Measurements from ENCODE around the gene LEP. TPM values are rescaled to one million over a fixed set of nuclear protein-coding genes. Genes with fewer than 3 reads are reported as not detected.

Gene LEP
- total and polyA plus RNA-seq, 4 donors, result 0.02 TPM; not detected in 3

GRCh38 chr7:128214463-128214862 lies 26.6 kb upstream of the LEP start:
- H3K4me3 ChIP-seq (ENCODE audit: low read depth in 1 of 3, low read length in 3 of 3), result no peak overlapping the region
- H3K27ac ChIP-seq (ENCODE audit: low read depth in 1 of 2, low read length in 2 of 2), result no peak overlapping the region
- TF ChIP-seq RXRA (IDR thresholded peaks at IDR 0.05), result no peak
- no peak for TF ChIP-seq ZBTB33 (IDR thresholded peaks at IDR 0.05)
- no peaks in the 10 kb centered on the region for H3K9me3 ChIP-seq (ENCODE audit: control insufficient read depth in 4 of 4, low read length in 3 of 4)
- 98% methylated on average over 1 of the region's 1 CpG for WGBS
- H3K9ac ChIP-seq (ENCODE audit: low read depth in 1 of 2, low read length in 2 of 2), result no peak overlapping the region
- H3K27me3 ChIP-seq (ENCODE audit: control insufficient read depth in 4 of 4, insufficient read depth in 4 of 4, low read length in 3 of 4), result no peaks in the 10 kb centered on the region
- DNase-seq (ENCODE audit: low spot score), result no peak
- H3K4me1 ChIP-seq (ENCODE audit: control insufficient read depth in 4 of 4, insufficient read depth in 4 of 4, low read length in 3 of 4), result no peaks in the 10 kb centered on the region
- no peaks in the 10 kb centered on the region for H3K36me3 ChIP-seq (ENCODE audit: control insufficient read depth in 4 of 4, insufficient read depth in 3 of 4, low read depth in 1 of 4, low read length in 3 of 4)

- H3K4me1 ChIP-seq (ENCODE audit: control insufficient read depth in 4 of 4, insufficient read depth in 4 of 4, low read length in 3 of 4), result no peaks in the 10 kb centered on the region
- H3K4me3 ChIP-seq (ENCODE audit: low read depth in 1 of 3, low read length in 3 of 3), result no peak overlapping the region
- H3K9me3 ChIP-seq (ENCODE audit: control insufficient read depth in 4 of 4, low read length in 3 of 4), result no peaks in the 10 kb centered on the region
- no peak for DNase-seq (ENCODE audit: low spot score)
- H3K27me3 ChIP-seq (ENCODE audit: control insufficient read depth in 4 of 4, insufficient read depth in 4 of 4, low read length in 3 of 4), result no peaks in the 10 kb centered on the region
- H3K9ac ChIP-seq (ENCODE audit: low read depth in 1 of 2, low read length in 2 of 2), result no peak overlapping the region
- no peaks in the 10 kb centered on the region for H3K36me3 ChIP-seq (ENCODE audit: control insufficient read depth in 4 of 4, insufficient read depth in 3 of 4, low read depth in 1 of 4, low read length in 3 of 4)
- WGBS, result 79% methylated on average over 3 of the region's 3 CpGs
- H3K27ac ChIP-seq (ENCODE audit: low read depth in 1 of 2, low read length in 2 of 2), result no peak overlapping the region
- TF ChIP-seq MAX (IDR thresholded peaks at IDR 0.05) (no peak), JUND (IDR thresholded peaks at IDR 0.05) (no peak), EGR1 (IDR thresholded peaks at IDR 0.05; ENCODE audit: low read depth in 2 of 2) (no peak), RAD21 (IDR thresholded peaks at IDR 0.05) (no peak), CTCF (IDR thresholded peaks at IDR 0.05; ENCODE audit: low read depth, low read length, missing input control) (no peak), HNF4G (IDR thresholded peaks at IDR 0.05) (no peak), GABPA (IDR thresholded peaks at IDR 0.05 in 1 of 2, conservative IDR thresholded peaks at IDR 0.05 in 1 of 2) (no peak), NR2F2 (IDR thresholded peaks at IDR 0.05) (no peak), SP1 (IDR thresholded peaks at IDR 0.05) (no peak)
Measured at GRCh38 chr7:128215281-128215680, 25.8 kb upstream of the LEP start.

GRCh38 chr7:128215739-128216138 lies 25.3 kb upstream of the LEP start:
- DNase-seq (ENCODE audit: low spot score), result no peak
- Histone ChIP-seq H3K4me3 (ENCODE audit: low read depth in 1 of 3, low read length in 3 of 3) (no peak overlapping the region), H3K36me3 (ENCODE audit: control insufficient read depth in 4 of 4, insufficient read depth in 3 of 4, low read depth in 1 of 4, low read length in 3 of 4) (no peaks in the 10 kb centered on the region), H3K27me3 (ENCODE audit: control insufficient read depth in 4 of 4, insufficient read depth in 4 of 4, low read length in 3 of 4) (peaks cover 0 to 2% (median 0%) of the 10 kb centered on the region in 4 donors), H3K9ac (ENCODE audit: low read depth in 1 of 2, low read length in 2 of 2) (no peak overlapping the region), H3K27ac (ENCODE audit: low read depth in 1 of 2, low read length in 2 of 2) (no peak overlapping the region), H3K9me3 (ENCODE audit: control insufficient read depth in 4 of 4, low read length in 3 of 4) (no peaks in the 10 kb centered on the region), H3K4me1 (ENCODE audit: control insufficient read depth in 4 of 4, insufficient read depth in 4 of 4, low read length in 3 of 4) (no peaks in the 10 kb centered on the region)
- 71% methylated on average over 1 of the region's 1 CpG for WGBS
- TF ChIP-seq MAX (IDR thresholded peaks at IDR 0.05), result no peak
- TF ChIP-seq RAD21 (IDR thresholded peaks at IDR 0.05), result no peak
- no peak for TF ChIP-seq GABPA (IDR thresholded peaks at IDR 0.05 in 1 of 2, conservative IDR thresholded peaks at IDR 0.05 in 1 of 2)
- TF ChIP-seq CTCF (IDR thresholded peaks at IDR 0.05; ENCODE audit: low read depth, low read length, missing input control), result no peak
- no peak for TF ChIP-seq FOXA2 (IDR thresholded peaks at IDR 0.05)
- TF ChIP-seq ATF3 (IDR thresholded peaks at IDR 0.05), result no peak
- no peak for TF ChIP-seq TAF1 (conservative IDR thresholded peaks at IDR 0.05)
- no peak for TF ChIP-seq RXRA (IDR thresholded peaks at IDR 0.05)
- TF ChIP-seq SP1 (IDR thresholded peaks at IDR 0.05), result no peak
- no peak for TF ChIP-seq HNF4A (conservative IDR thresholded peaks at IDR 0.05)
- TF ChIP-seq HNF4G (IDR thresholded peaks at IDR 0.05), result no peak
- TF ChIP-seq YY1 (IDR thresholded peaks at IDR 0.05), result no peak
- TF ChIP-seq EGR1 (IDR thresholded peaks at IDR 0.05; ENCODE audit: low read depth in 2 of 2), result no peak
- no peak for TF ChIP-seq FOXA1 (IDR thresholded peaks at IDR 0.05)
- TF ChIP-seq ZBTB33 (IDR thresholded peaks at IDR 0.05), result no peak

Measured in liver (tissue), 9 donors.